Measurements from ENCODE around the gene MEIG1.

MEIG1 gene

DNA sequence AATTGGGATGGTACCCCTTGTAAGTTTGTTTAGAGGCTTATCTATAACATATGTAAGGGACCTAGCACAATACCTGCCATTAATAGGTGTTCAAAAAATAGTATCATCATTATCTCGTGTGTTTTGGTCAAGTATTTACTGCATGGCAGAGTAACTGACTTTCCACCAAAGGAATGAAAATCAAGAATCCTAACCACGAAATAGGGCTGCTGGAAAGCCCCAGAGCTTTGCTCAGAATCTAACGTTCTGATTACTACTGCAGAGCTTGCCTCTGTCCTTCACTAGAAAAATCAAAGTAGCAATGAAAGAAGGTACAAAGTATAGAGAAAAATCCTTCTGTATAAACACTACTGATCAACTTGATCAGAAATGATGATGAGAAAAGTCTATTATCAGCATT is 40.2 kb upstream of the MEIG1 start:
- no peaks in the 10 kb centered on the region for H3K9me3 ChIP-seq (ENCODE audit: severe bottlenecking)
- TF ChIP-seq, protein P1, sequence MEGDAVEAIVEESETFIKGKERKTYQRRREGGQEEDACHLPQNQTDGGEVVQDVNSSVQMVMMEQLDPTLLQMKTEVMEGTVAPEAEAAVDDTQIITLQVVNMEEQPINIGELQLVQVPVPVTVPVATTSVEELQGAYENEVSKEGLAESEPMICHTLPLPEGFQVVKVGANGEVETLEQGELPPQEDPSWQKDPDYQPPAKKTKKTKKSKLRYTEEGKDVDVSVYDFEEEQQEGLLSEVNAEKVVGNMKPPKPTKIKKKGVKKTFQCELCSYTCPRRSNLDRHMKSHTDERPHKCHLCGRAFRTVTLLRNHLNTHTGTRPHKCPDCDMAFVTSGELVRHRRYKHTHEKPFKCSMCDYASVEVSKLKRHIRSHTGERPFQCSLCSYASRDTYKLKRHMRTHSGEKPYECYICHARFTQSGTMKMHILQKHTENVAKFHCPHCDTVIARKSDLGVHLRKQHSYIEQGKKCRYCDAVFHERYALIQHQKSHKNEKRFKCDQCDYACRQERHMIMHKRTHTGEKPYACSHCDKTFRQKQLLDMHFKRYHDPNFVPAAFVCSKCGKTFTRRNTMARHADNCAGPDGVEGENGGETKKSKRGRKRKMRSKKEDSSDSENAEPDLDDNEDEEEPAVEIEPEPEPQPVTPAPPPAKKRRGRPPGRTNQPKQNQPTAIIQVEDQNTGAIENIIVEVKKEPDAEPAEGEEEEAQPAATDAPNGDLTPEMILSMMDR (IDR thresholded peaks at IDR 0.05; ENCODE audit: low read depth, low read length) = no peak
- H3K36me3 ChIP-seq = peaks cover 17% of the 10 kb centered on the region
- H3K27ac ChIP-seq = no peak overlapping the region
- no peaks in the 10 kb centered on the region for H3K27me3 ChIP-seq (ENCODE audit: insufficient read depth, low read depth, severe bottlenecking)
- DNase-seq = no peak
- no peak overlapping the region for H3K4me3 ChIP-seq (ENCODE audit: low read depth, low read length)

DNA sequence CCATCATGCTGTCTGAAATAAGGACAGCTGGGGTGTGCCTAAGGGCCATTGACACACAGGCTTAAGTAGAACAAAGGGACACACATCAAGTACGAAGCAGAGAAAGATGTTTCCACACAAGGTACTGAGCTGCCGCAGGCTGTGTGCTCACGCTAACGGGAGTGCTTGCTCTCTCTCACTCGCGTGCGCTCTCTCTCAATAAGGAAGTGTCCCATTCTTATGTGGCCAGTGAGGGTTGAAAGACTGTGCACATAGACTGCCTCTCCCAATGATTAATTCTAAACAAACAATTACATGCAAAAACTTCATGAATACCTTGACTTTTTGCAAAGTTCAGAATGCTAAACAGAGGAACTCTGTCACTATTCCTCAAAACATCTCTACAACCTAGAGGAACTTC is 35.2 kb upstream of the MEIG1 start:
- TF ChIP-seq, protein P1 (IDR thresholded peaks at IDR 0.05; ENCODE audit: low read depth, low read length) = no peak
- H3K9me3 ChIP-seq (ENCODE audit: severe bottlenecking) = no peaks in the 10 kb centered on the region
- H3K36me3 ChIP-seq = peaks cover 7% of the 10 kb centered on the region
- H3K27me3 ChIP-seq (ENCODE audit: insufficient read depth, low read depth, severe bottlenecking) = no peaks in the 10 kb centered on the region
- no peak overlapping the region for H3K27ac ChIP-seq
- no peak for DNase-seq
- H3K4me3 ChIP-seq (ENCODE audit: low read depth, low read length) = no peak overlapping the region

DNA sequence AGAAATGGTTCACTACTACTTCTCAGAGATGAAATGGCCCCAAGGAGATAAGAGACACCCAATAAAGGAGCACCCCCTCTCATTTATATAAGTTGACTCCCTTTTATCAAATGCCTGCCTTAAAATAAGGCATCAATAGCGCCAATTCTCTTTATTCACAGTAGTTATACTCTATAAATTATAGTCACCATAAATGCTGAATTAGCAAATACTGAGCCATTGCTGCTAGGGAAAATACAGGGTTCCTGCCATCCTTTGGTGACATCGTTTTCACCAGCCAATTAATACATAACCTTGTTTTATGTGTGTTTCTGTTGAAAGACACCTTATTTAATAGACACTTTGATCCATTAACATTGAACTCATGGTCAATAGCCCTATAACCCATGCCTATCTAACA is 33.9 kb upstream of the MEIG1 start:
- Histone ChIP-seq H3K27ac (no peak overlapping the region), H3K36me3 (peaks cover 3% of the 10 kb centered on the region; the same call in 1 of the 2 replicates), H3K27me3 (ENCODE audit: insufficient read depth, low read depth, severe bottlenecking) (no peaks in the 10 kb centered on the region), H3K9me3 (ENCODE audit: severe bottlenecking) (no peaks in the 10 kb centered on the region), H3K4me3 (ENCODE audit: low read depth, low read length) (no peak overlapping the region)
- TF ChIP-seq, protein P1 (IDR thresholded peaks at IDR 0.05; ENCODE audit: low read depth, low read length) = no peak
- DNase-seq = no peak

DNA sequence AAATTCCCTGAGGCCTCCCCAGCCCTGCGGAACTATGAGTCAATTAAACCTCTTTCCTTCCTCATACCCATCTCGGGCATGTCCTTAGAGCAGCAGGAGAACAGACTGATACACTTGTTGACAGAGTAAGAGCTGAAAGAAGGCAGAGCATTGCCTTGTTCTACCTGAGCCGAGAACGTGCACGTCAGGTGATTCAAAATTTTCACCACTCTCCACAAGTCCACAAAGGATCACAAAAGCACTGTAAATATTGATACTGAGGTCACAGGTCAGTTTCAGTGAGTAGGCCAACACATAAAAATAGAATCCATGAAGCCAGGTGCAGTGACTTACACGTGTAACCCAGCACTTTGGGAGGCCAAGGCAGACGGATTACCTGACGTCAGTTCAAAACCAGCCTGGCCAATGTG is 33.1 kb upstream of the MEIG1 start:
- TF ChIP-seq, protein P1 (IDR thresholded peaks at IDR 0.05; ENCODE audit: low read depth, low read length) = no peak
- Histone ChIP-seq H3K27ac (no peak overlapping the region), H3K36me3 (peaks cover 3% of the 10 kb centered on the region; the same call in 1 of the 2 replicates), H3K9me3 (ENCODE audit: severe bottlenecking) (no peaks in the 10 kb centered on the region), H3K27me3 (ENCODE audit: insufficient read depth, low read depth, severe bottlenecking) (no peaks in the 10 kb centered on the region), H3K4me3 (ENCODE audit: low read depth, low read length) (no peak overlapping the region)
- no peak for DNase-seq

DNA sequence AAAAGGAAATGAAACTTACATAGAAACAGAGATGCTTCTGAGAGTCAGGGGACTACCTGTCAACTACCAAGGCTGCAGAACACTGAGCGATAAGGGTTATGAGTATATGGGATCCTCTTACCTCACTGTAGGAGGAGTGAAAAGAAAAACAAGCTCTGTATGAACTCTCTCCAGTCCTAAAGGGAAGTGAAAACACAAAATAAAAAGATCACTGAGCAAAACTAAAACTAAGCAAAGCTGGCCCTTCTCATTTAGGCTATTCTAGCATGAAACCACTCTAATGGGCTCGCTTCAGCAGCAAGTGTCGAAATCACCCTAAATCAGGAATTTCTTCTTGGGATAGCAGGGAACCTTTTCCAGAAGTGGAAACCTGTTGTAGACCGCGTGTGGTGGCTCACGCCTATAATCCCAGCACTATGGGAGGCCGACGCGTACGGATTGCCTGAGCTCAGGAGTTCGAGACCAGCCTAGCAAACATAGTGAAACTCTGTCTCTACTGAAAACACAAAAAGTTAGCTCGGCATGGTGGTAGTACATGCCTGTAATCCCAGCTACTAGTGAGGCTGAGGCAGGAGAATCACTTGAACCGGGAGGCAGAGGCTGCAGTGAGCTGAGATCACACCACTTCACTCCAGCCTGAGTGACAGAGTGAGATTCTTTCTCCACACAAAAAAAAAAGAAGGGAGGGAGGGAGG is 32.3 kb upstream of the MEIG1 start:
- peaks cover 5% of the 10 kb centered on the region; the same call in 1 of the 2 replicates for H3K36me3 ChIP-seq
- no peaks in the 10 kb centered on the region for H3K27me3 ChIP-seq (ENCODE audit: insufficient read depth, low read depth, severe bottlenecking)
- no peaks in the 10 kb centered on the region for H3K9me3 ChIP-seq (ENCODE audit: severe bottlenecking)
- TF ChIP-seq, protein P1 (IDR thresholded peaks at IDR 0.05; ENCODE audit: low read depth, low read length) = no peak
- no peak for DNase-seq
- no peak overlapping the region for H3K4me3 ChIP-seq (ENCODE audit: low read depth, low read length)
- no peak overlapping the region for H3K27ac ChIP-seq

DNA sequence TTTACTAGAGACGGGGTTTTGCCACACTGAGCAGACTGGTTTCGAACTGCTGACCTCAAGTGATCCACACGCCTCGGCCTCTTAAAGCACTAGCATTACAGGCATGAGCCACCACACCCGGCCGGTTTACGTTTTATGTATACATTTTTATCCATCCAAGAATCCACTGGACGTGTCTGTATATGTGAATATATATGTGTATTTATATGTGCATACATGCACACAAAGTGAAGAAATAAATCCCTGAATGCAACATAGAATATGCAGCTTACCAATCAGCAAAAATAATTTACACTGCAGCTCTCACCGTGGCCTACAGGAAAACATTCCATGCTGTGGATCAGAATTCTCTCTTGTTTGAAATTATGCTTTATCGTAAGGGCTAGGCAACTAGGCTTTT is 28.6 kb upstream of the MEIG1 start:
- TF ChIP-seq, protein P1 (IDR thresholded peaks at IDR 0.05; ENCODE audit: low read depth, low read length) = no peak
- Histone ChIP-seq H3K9me3 (ENCODE audit: severe bottlenecking) (no peaks in the 10 kb centered on the region), H3K4me3 (ENCODE audit: low read depth, low read length) (no peak overlapping the region), H3K27me3 (ENCODE audit: insufficient read depth, low read depth, severe bottlenecking) (no peaks in the 10 kb centered on the region), H3K27ac (no peak overlapping the region), H3K36me3 (peaks cover 8% of the 10 kb centered on the region; the same call in 1 of the 2 replicates)
- DNase-seq = no peak
